Gastrocnemius medialis (tissue), 4 donors: ENCODE measurements around the gene C2orf68.

Experiments used
- CTCF ChIP-seq, 5 experiments: fragments of 450-650 bp in 3 of 5; fragments of 200-600 bp in 2 of 5; sonication (generic) in 2 of 5; IDR thresholded peaks in 4 of 5; conservative IDR thresholded peaks in 1 of 5; 1 replicate in 4 of 5; 2 replicates in 1 of 5; pipeline ENCODE4 v1.5.1; 2016 to 2019; ENCODE audit warnings: antibody characterized with exemption in 5 of 5, mild to moderate bottlenecking in 3 of 5, moderate library complexity in 3 of 5
- POLR2A ChIP-seq, 2 donors: fragments of 450-650 bp; IDR thresholded peaks; one replicate each; pipeline ENCODE4 v1.6.1; 2017; ENCODE audit warnings: antibody characterized with exemption in 2 of 2, mild to moderate bottlenecking in 2 of 2, moderate library complexity in 2 of 2

GRCh38 chr2:85584354-85584856 lies 27.5 kb downstream of the C2orf68 start, which contains the start of gene VAMP5:
- TF ChIP-seq POLR2A (IDR thresholded peaks at IDR 0.05), result peak in 1 of 2 donors; percentile 17
- TF ChIP-seq CTCF (IDR thresholded peaks at IDR 0.05 in 4 of 5, conservative IDR thresholded peaks at IDR 0.05 in 1 of 5), result no peak
